NCI-H146 treated with DMSO at 0.1 percent for 48 hours (cell line): ENCODE measurements around the gene FOXR1.
"Not testable (repeated sequence)": the region's sequence is repeated elsewhere in the genome, so short reads cannot be mapped to it uniquely, and the experiment has no call there.

Experiments
- DNase-seq: peaks from one replicate; lab custom pipeline; 2025; ENCODE audit not compliant: unreplicated experiment; lab: John Stamatoyannopoulos, UW

Gene FOXR1

DNA sequence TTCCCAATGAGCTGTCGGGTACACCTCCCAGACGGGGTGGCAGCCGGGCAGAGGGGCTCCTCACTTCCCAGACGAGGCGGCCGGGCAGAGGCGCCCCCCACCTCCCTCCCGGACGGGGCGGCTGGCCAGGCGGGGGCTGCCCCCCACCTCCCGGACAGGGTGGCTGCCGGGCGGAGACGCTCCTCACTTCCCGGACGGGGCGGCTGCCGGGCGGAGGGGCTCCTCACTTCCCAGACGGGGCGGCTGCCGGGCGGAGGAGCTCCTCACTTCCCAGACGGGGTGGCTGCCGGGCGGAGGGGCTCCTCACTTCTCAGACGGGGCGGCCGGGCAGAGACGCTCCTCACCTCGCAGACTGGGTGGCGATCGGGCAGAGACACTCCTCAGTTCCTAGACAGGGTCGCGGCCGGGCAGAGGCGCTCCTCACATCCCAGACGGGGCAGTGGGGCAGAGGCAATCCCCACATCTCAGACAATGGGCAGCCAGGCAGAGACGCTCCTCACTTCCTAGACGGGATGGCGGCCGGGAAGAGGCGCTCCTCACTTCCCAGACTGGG is 20.0 kb downstream of the FOXR1 start:
- DNase-seq, result not testable (repeated sequence)

DNA sequence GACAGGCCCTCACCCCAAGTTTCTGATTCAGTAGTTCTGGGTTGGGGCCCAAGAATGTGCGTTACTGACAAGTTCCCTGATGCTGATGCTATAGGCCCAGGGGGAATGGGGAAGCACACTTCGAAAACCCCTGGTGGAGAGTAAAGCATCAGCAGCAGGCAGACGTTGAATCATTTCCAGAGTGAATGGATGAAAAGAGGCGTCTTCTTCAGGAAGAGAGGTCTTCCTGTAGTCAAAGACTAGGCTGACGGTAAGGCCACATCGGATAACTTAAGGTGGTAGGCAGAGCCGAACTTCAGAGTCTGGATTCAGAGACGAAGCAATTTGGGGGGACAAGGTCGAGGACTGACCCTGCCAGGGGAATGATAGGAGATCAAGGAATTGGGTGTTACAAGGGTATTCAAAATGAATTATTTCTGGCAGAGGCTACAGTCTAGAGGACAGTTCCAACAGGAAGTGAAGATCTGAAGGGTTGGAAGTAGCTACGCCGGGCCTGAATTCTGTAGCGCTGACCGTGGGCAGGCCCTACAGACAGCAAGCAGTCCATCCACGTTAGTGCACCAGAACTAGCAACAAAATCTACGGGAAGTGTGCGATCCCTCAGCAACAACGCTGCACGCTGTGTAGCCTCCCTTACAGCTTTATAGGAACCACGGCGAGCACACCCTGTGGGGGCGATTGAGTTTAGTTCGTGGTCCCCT is 25.5 kb downstream of the FOXR1 start:
- DNase-seq, result peak; percentile 35

DNA sequence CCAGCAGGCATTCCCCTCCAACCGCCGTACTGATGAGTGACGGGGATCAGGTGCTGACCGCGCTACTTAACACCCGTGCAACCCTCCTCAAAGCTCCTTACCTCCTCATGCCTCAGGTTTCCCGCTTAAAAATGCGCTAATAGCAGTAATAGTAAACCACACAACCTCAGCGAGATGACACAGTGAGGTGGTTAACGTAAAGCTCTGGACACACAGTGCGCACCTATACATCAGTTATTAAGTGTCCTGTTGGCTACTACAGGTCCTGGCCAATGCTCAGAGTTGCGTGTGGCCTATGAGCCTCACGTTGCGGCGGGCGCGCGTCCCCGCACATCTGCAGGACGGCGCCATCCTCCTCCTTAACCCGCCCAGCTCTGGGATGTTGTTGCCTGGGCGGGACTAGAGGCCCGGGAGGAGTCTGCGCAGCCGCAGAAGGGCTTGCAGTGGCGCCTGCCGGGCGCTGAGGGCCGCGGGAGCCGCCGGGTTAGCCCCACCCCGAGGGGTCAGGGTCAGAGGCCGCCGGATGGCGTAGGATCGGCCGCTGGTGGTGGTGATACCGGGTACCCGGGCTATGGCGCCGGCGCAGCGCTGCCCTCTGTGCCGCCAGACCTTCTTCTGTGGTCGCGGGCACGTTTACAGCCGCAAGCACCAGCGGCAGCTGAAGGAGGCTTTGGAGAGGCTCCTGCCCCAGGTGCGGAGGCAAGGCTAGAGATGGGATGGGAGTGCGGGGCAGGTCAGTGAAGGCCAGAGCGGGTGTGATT is 26.2 kb downstream of the FOXR1 start, which contains the start of gene CENATAC:
Gene CENATAC (plus strand): TSS at position 512 of the 761 bp plus-strand sequence. CDS start 60 bp downstream, at position 572.
- DNase-seq, result peak; percentile 90

DNA sequence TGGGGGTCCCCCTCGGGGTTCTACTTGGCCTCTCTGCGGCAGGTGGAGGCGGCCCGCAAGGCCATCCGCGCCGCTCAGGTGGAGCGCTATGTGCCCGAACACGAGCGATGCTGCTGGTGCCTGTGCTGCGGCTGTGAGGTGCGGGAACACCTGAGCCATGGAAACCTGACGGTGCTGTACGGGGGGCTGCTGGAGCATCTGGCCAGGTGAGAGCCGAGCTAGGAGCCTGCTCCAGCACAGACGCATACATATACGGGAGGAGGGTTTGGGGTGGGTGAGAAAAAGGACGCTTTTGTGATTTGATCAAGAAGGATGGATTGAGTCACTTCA is 26.8 kb downstream of the FOXR1 start:
- peak; percentile 18 for DNase-seq

DNA sequence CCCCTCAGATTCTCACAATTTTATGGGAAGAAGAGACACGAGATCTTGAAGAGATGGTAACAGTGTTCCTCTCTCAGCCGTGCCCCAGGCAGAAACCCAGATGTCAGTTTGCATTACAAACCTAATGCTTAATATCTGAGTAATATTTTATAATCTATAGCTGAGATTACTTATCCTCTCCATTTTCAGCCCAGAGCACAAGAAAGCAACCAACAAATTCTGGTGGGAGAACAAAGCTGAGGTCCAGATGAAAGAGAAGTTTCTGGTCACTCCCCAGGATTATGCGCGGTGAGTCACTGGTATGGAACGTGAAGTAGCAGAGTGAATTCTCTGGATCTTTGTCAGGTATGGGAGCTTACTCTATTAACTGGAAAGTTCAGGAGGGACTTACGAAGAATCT is 27.3 kb downstream of the FOXR1 start:
- no peak for DNase-seq

DNA sequence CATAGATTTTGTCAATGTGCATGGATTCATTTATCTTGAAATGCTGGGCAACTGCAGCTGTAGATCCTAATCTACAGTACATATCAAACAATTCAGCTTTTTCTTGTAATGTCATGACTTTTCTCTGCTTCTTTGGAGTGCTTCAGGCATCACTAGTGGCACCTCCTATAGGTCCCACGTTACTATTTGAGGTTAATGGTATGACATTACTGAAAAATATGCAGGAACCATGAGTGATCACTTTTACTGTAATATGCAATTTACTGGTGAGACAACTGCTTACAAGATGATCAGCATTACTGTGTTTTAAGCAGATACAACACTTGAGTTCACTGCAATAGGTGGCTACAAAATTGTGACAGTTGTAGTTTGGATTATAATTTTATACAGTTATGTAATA is 29.3 kb downstream of the FOXR1 start:
- no peak for DNase-seq

DNA sequence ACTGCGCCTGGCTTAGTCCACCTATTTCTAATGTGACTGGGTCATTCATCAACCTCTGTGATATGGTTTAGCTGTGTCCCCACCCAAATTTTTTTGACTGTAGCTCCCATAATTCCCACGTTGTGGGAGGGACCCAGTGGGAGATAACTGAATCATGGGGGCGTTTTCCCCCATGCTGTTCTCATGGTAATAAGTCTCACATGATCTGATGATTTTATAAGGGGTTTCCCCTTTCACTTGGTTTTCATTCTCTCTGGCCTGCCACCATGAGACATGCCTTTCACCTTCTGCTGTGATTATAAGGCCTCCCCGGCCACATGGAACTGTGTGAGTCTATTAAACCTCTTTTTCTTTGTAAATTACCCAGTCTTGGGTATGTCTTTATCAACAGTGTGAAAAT is 35.1 kb downstream of the FOXR1 start:
- no peak for DNase-seq

DNA sequence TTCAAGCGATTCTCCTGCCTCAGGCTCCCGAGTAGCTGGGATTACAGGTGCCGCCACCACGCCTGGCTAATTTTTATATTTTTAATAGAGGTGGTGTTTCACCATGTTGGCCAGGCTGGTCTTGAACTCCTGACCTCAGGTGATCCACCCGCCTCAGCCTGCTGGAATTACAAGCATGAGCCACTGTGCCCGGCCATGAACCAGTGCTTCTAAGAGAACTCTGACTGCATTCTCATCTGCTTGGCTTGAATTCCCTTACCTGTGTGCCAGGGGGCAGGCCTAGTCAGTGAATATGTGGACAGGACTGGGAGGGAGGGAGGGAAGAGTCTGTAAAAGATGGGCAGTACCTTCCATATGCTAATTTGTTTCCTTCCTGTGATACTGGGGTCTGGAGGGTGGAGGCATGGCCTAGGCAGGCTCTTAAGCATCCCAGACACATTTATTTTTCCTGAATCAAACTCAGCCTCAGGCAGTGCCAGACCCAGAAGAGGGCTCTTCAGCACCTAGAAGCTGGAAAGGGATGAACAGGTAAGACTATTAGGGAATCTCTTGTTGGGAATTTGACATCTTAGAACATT is 40.0 kb downstream of the FOXR1 start:
- no peak for DNase-seq

DNA sequence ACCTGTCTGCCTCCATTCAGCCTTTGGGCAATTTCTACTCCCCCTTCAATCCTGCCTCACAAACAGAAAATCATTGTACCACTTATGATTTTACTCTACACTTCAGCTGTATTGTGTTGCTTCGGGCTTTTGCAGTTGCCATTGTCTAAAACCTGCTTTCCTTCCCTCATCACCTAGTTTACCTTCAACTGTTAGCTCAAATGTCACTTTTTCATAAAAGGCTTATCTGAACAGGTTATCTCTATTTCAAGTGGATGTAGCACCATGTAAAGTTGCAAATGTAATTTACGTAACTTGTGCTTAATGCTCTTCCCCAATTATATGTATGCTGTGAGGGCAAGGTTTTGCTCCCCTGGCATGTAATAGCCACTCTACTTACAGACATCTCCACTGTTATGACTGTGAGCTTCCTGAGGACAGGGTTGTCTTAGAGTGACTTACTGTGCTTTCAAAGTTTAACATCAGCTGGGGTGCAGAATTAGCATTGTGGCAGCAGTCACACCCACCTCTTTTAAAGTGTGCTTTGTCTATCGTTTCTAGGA is 41.1 kb downstream of the FOXR1 start:
- no peak for DNase-seq

DNA sequence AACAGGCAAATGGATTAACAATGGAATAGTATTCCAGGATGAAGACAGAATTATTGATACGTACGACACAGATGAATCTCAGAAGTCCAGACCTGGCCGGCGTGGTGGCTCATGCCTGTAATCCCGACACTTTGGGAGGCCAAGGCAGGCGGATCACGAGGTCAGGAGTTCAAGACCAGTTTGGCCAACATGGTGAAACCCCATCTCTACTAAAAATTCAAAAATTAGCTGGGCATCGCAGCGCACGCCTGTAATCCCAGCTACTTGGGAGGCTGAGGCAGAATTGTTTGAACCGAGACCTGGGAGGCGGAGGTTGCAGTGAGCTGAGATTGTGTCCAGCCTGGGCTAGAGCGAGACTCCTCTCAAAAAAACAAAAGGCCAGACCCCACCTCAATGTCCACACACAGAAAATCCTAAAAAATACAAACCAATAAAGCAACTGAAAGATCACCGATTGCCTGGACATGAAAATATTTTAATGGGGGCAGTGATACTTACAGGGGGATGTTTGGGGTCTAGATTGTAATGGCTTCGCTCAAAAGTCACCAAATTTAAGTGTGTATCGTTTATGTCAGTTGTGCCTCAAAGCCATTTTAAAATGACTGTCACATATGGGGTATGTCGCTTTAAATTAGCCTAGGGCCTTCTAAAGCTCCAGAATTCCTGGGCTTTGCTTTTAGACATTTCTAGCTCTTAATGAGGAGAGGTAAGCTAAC is 42.8 kb downstream of the FOXR1 start:
- DNase-seq, result no peak

DNA sequence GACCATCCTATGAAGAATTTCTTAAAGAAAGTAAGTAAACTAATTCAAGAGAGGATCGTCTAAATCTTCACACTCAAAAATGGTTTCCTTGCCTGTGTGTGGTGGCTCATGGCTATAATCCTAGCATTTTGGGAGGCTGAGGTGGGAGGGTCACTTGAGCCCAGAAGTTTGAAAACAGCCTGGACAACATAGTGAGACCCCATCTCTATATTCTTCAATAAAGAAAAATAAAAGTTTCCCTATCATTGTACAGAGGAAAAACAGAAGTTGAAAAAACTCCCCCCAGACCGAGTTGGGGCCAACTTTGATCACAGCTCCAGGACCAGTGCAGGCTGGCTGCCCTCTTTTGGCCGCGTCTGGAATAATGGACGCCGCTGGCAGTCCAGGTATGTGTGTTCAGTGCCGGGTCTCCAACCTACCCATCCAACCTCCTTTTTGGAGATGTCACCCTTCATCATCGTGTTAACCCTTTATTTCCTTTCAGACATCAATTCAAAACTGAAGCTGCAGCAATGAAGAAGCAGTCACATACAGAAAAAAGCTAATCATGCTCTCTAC is 43.6 kb downstream of the FOXR1 start:
- no peak for DNase-seq

DNA sequence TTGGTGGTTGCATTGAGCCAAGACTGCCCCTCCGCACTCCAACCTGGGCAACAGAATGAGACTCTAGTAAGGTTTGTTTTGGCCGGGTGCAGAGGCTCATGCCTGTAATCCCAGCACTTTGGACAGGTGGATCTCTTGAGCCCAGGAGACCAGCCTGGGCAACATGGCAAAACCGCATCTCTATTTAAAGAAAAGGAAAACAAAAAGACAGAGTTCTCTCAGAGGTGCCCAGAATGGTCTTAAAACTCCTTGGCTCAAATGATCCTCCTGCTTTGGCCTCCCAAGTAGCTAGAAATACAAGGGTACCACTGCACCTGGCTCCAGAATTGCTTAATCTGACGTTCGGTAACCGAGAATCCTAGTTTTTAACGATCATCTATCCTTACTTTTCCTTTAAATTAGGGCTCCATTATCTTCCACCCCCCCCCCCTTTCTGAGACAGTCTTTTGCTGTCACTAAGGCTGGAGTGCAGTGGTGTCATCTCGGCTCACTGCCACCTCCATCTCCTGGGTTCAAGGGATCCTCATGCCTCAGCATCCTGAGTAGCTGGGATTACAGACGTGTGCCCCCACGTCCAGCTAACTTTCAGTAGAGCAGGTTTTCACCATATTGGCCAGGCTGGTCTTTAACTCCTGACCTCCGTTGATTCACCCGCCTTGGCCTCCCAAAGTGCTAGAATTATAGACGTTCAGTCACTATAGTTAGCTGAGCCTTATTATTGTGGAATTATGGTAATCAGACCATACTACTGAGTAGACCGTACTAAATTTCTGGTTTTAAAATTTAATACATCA is 44.9 kb downstream of the FOXR1 start:
- DNase-seq, result no peak

DNA sequence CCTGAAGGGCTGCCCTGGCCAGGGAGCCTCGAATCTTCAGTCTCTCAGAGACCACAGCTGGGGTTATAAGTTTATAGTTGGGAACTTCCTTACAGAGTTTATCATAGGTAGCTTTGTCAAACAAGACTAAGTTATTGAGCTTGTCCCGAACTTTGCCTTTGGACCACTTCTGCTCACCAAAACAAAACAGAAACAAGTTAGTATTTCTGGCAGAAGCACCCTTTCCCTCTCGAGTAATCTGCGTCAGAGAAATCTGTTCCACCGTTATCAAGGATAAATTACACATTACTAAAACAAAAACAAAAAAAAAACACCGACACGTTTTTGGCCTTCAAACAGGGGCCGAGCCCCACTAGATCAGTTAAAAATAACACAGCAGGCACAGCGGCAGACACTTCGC is 45.8 kb downstream of the FOXR1 start:
- not testable (repeated sequence) for DNase-seq

DNA sequence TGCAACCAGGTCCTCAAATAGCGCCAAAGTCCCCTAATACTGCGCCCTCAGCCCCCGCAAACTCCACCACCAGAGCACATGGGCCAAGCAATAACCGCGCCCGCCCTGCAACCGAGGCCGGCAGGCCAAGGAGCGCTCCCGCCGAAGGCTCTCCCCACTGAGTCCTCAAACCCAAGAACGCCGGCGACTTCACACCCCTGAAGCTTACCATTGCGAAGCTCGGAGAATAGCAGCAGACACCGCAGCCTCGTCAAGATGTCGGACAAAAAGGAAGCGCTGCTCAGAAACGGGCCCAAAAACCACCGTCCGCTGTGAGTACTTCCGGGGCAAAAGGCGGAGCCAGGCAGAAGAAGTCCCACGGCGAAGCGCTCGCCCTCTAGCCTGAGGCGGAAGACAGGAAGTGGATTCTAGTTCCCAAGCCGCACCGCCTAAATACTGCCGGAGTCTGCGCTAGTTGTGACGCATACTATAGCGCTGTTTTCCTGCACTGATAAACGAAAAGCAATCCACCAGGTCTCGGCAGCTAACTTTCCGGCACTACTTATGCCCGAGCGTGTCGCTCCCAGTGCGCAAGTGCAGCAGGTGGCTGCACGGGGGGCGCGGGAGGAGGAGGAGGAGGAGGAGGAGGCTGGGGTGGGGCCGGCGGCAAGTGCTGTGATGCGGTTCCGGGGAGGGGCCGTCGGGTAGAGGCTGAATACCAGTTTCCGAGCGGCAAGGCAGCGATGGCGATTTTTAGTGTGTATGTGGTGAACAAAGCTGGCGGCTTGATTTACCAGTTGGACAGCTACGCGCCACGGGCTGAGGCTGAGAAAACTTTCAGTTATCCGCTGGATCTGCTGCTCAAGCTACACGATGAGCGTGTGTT is 46.7 kb downstream of the FOXR1 start, which contains the start of the genes RPS25 and TRAPPC4:
Gene RPS25 (minus strand): TSS at position 270 of the 865 bp plus-strand sequence. CDS start 59 bp downstream, at position 211.
Gene TRAPPC4 (plus strand): TSS at position 693 of the 865 bp plus-strand sequence. CDS start 30 bp downstream, at position 723.
- DNase-seq, result peak; percentile 90

DNA sequence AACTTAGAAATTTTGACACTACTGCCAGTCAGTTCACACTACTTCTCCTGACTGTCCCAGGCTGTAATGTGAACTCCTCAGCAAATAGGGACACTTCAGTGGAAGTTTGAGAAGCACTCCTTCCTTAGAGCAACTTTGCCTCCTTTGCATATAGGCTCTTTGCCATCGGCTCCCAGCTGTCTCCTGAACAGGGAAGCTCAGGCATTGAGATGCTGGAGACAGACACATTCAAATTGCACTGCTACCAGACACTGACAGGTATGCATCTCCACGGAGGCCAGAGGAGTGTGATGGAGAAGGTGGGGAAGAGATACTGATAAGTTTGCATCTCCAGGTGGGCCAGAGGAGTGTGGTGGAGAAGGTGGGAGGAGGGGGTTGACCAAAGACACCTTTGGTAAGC is 48.4 kb downstream of the FOXR1 start:
- DNase-seq, result no peak

DNA sequence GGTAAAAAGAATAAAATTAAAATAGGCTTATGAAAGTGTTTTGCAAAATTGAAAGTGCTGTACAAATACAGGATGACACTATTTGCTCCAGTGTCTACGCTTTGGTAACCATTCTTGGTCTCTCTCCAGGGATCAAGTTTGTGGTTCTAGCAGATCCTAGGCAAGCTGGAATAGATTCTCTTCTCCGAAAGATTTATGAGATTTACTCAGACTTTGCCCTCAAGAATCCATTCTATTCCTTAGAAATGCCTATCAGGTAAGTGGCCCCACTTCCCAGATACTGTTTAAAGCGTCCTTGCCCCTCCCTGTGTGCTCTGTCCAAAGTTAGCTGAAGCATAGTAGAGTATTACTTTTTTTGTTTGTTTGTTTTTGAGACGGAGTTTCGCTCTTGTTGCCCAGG is 50.1 kb downstream of the FOXR1 start:
- DNase-seq, result no peak

DNA sequence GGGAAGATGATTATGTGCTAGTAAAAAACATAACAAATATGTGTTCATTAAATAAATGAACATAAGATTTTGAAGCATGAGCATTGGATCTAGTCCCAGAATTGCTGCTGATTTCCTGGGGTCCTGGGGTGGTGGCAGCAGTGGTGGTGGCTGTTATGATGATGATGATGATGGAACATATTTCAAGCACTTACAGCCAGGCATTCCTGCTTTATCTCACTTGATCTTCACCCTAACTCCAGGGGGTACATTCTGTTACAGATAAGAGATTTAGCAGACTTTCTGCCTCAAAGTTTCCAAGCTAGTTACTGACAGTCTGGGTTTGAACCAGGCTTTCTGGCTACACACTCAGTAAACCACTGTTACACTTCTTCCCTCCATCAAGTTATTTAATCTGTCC is 52.2 kb downstream of the FOXR1 start:
- no peak for DNase-seq

DNA sequence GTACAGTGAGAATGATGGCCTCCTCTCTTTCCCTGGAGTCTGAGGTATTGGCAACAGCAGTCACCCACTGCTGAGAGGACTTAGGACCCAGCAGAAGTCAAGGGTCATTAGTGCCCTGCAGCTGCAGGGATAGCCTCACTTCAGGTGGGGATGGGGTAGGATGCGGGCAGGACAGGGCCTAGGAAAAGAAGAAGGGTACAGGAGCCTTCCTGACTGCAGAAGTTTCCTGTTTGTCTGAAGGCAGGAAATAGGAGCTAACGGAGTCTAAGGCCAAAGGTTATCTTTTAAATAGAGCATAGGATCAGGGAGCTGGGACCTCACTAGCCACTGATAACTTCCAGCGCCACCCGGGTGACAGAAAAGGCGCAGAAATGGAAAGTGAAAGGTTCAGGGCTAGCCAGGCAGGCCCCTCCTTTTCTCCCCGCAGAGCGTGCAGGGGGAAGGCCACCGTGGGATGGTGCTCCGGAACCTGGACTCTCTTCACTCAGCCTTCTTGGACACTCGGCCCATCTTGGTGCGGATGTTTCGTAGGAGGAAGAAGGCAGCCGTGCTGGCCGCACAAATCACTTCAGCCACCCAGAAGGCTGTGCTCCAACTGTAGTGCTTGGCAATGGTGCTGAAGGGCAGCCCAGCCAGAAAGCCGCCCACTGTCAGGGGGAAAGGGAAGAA is 53.0 kb downstream of the FOXR1 start:
- DNase-seq, result no peak
